ES-I3 (cell line): ENCODE results near the gene ATXN1.
"Not testable (repeated sequence)": the region's sequence is repeated elsewhere in the genome, so short reads cannot be mapped to it uniquely, and the experiment has no call there.

ENCODE experiments used
- H3K36me3 ChIP-seq: 2 replicates; pipeline ENCODE4 v1.6.1; 2013; ENCODE audit warnings: mild to moderate bottlenecking, low read length, control low read depth, moderate library complexity; ENCODE audit not compliant: insufficient read depth
- H3K4me1 ChIP-seq: 2 replicates; pipeline ENCODE4 v1.6.1; 2013; ENCODE audit warnings: mild to moderate bottlenecking, control low read depth, low read length; ENCODE audit not compliant: insufficient read depth
- H3K9ac ChIP-seq: 2 replicates; pipeline ENCODE4 v1.6.1; 2013; ENCODE audit warnings: low read depth, mild to moderate bottlenecking, low read length, moderate library complexity
- H3K9me3 ChIP-seq: 2 replicates; pipeline ENCODE4 v1.6.1; 2013; ENCODE audit warnings: mild to moderate bottlenecking, low read length, moderate library complexity; ENCODE audit not compliant: control insufficient read depth, insufficient read depth

Gene ATXN1

DNA sequence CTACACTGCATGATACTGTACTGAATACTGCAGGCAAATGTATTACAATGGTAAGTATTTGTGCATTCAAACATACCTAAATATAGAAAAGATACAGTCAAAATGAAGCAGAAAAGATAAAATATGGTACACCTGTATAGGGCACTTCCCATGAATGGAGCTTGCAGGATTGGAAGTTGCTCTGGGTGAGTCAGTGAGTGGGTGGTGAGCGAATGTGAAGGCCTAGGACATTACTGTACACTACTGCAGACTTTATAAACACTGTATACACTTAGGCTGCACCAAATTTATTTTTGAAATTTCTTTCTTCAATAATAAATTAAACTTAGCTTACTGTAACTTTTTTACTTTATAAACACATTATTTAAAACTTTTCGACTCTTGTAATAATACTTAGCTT lies 213.1 kb downstream of the ATXN1 start:
- H3K9ac ChIP-seq: no peak overlapping the region
- H3K36me3 ChIP-seq: no peaks in the 10 kb centered on the region
- no peaks in the 10 kb centered on the region for H3K9me3 ChIP-seq
- H3K4me1 ChIP-seq: no peaks in the 10 kb centered on the region; the same call in 1 of the 2 replicates

DNA sequence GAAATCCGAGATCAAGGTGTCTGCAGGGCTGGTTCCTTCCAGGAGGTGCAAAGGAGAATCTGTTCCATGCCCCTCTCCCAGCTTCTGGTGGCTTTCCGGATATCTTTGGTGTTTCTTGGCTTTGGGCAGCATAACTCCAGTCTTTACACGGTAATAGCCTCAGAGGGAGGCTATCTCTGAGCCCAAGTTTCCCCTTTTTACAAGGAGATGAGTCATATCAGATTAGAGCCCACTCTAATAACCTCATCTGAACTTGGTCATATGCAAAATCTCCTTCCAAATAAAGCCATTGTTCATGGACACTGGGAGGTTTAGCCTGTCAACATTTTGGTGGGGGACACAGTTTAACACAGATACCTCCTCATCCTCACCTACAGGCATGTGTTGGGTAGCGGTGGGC lies 213.7 kb downstream of the ATXN1 start:
- Histone ChIP-seq H3K9ac (no peak overlapping the region), H3K36me3 (no peaks in the 10 kb centered on the region)

DNA sequence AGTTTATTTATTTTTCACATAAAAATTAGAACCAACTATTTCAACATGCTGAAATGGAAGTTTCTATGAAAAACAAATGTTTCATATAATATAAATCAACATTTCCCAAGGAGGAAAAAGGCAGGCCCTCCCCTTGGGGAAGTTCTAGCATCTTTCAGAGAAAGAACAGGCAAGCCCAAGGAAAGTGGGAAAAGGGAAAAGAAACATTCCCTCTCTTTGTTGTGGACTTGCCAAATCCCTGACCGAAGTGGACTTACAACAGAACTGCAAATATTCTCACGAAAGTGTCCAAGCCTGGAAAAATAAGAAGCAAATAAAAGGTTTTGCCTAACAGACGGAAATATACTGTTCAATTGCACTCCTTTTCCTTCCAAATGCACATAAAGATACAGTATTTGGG lies 214.4 kb downstream of the ATXN1 start:
- H3K36me3 ChIP-seq: no peaks in the 10 kb centered on the region
- H3K4me1 ChIP-seq: no peaks in the 10 kb centered on the region; the same call in 1 of the 2 replicates
- no peaks in the 10 kb centered on the region for H3K9me3 ChIP-seq
- H3K9ac ChIP-seq: no peak overlapping the region

More for the DNA sequence above, 213.7 kb downstream of the ATXN1 start:
- no peaks in the 10 kb centered on the region for H3K9me3 ChIP-seq
- H3K4me1 ChIP-seq: no peaks in the 10 kb centered on the region; the same call in 1 of the 2 replicates

DNA sequence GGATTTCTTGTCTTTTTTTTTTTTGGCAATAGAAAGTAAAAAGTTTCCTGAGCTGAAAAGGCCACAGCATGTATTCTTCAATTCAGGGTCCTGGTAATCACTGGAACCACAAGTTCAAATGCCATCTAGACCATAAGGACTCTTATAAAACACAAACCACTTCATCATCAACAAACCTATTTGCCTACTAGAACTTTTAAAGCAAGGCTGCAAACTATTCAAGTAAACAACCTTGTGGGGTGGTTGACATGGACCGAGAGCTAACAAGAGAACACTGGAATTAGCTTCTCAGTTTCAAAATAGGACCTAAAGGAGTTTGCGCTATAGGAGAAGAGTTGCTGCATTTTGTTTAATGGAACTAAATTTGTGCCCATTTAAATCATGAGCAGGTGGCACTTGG lies 215.9 kb downstream of the ATXN1 start:
- Histone ChIP-seq H3K4me1 (no peaks in the 10 kb centered on the region; the same call in 1 of the 2 replicates), H3K36me3 (no peaks in the 10 kb centered on the region), H3K9ac (no peak overlapping the region), H3K9me3 (no peaks in the 10 kb centered on the region)

DNA sequence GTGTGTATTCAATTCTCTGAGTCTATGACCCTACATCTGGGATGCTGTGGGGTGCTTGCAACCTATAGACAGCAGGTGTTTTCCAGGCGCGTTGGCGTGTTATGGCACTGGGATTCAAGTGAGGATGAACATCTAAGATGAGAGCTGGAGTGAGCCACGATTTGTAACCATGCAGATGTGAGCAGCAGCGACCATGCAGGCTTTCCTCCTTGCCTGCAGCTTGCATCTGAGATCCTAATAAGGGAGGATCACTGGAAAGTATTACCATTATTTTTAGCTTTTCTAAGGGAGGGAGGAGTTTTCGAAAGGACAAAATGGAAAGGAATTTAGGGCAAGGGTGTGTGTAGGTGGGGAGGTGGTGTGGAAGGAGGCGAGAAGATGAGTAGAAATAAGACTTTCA lies 216.7 kb downstream of the ATXN1 start:
- no peaks in the 10 kb centered on the region for H3K36me3 ChIP-seq
- no peak overlapping the region for H3K9ac ChIP-seq
- H3K9me3 ChIP-seq: no peaks in the 10 kb centered on the region
- peaks cover 4% of the 10 kb centered on the region; the same call in 1 of the 2 replicates for H3K4me1 ChIP-seq

DNA sequence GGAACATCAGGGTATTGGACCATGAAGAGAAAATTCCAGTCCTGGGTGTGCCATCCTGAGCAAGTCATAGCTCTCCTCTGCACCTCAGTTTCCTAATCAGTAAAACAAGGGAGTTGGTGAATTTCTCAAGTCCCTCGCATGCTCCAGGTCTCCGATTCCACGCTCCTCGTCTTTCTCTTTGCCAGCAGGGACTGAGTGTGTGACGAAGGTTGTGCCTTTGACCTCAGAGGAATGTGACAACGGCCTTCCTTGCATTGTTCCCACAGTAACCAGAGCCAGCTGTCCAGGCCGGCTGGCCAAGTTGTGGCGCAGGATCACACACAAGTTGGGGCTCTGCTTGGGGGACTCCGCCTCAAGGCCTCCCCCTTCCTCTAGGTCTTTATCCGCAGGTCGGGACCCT lies 217.3 kb downstream of the ATXN1 start:
- H3K4me1 ChIP-seq: peaks cover 7% of the 10 kb centered on the region; the same call in 1 of the 2 replicates
- H3K9me3 ChIP-seq: no peaks in the 10 kb centered on the region
- H3K9ac ChIP-seq: no peak overlapping the region
- H3K36me3 ChIP-seq: no peaks in the 10 kb centered on the region

DNA sequence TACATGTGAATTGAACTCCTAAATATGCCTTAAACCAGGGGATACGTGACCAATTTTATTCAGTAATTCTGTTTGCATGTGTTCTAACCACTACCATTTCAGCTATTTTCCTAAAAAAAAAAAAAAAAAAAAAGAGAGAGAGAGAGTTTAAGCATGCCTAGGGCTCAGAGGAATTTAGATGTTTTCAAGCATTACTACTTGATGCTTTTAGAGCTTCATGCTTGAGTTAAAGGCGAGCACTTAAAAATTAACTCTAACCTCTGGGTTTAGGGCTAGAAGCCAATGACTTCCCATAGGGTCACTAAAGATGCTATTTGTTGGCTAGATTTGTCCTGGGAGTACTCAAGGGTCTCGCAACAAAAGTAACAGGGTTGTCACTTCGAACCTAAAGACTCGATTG lies 217.7 kb downstream of the ATXN1 start:
- Histone ChIP-seq H3K4me1 (peaks cover 7% of the 10 kb centered on the region; the same call in 1 of the 2 replicates), H3K9me3 (no peaks in the 10 kb centered on the region), H3K9ac (no peak overlapping the region), H3K36me3 (no peaks in the 10 kb centered on the region)

DNA sequence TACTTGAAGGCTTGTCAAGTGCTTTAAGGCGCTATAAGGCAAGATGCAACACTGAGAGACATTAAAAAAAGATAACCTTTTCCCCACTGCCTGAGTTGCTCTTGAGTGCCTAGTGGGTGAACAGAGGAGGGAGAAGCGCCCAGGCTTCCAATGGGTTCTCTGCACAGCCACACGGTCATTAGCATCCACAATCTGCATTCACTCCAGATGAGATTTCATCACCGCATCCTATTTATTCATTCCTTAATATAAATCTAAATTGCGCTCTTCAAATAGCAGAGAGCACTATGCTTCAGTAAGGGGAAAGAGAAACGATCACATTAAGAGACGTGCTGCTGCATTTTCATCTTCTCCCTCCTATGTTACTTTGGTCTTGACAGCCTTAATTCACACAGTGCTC lies 219.2 kb downstream of the ATXN1 start:
- Histone ChIP-seq H3K9ac (no peak overlapping the region), H3K4me1 (peaks cover 7% of the 10 kb centered on the region; the same call in 1 of the 2 replicates), H3K9me3 (no peaks in the 10 kb centered on the region), H3K36me3 (no peaks in the 10 kb centered on the region)

DNA sequence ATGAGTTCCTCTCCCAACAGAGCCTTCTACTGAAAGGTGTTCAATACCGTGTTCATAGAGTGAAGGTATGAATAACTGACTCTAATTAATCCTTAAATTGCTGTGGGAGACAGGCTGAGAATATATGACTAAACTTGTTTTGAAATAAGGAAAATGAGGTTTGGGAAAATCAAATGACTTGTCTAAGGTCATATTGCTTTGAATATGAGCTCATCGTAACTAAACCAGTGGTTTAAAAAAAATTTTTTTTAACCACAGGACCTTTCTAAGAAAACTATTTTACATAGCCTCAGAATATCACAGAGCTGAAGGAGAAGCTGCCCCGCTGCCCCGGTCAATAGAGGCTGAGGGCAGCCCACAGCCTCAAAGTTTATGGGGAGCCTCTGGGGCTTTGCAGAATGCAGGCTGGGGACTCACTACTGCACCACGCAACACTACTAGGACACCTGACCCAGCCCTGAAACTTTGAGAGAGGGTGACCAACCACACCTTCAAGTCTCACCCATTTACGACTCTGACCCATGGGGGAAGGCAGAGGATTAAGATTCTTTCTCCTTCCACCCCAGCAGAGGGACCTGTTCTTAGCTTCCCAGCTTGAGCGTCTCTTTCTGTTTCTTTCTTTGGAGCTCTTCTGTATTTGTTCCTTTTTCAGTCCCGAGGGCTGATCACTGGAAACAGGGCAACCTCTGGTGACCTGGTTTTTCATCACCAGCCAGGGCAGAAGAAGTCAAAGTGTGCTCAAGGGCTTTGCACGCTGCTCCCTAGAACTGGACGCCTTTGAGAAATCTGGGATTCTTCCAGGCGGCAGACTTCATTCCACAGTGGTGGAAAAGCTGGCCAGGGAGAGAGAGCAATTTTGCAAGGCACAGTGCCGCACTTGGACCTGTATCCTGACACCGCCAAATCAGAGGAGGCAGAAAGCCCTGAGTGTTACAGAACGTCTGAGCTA lies 220.2 kb downstream of the ATXN1 start:
- H3K9me3 ChIP-seq: no peaks in the 10 kb centered on the region
- no peak overlapping the region for H3K9ac ChIP-seq
- no peaks in the 10 kb centered on the region for H3K36me3 ChIP-seq
- H3K4me1 ChIP-seq: peaks cover 7% of the 10 kb centered on the region; the same call in 1 of the 2 replicates

DNA sequence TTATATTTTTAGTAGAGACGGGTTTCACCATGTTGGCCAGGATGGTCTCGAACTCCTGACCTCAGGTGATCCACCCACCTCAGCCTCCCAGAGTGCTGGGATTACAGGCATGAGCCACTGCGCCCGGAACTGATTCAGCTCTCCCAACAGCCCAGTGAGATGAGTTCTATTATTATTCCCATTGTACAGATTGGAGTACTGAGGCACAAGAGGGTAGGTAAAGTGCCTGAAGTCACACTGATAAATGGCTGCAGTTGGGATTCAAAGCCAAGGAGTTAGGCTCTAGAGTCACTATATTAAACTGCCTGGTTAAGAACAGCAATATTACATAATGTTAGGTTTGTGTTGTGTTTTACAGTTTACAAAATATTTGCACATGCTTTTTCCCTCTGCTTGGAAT lies 220.9 kb downstream of the ATXN1 start:
- not testable (repeated sequence) for H3K9ac ChIP-seq, H3K4me1 ChIP-seq, H3K36me3 ChIP-seq

DNA sequence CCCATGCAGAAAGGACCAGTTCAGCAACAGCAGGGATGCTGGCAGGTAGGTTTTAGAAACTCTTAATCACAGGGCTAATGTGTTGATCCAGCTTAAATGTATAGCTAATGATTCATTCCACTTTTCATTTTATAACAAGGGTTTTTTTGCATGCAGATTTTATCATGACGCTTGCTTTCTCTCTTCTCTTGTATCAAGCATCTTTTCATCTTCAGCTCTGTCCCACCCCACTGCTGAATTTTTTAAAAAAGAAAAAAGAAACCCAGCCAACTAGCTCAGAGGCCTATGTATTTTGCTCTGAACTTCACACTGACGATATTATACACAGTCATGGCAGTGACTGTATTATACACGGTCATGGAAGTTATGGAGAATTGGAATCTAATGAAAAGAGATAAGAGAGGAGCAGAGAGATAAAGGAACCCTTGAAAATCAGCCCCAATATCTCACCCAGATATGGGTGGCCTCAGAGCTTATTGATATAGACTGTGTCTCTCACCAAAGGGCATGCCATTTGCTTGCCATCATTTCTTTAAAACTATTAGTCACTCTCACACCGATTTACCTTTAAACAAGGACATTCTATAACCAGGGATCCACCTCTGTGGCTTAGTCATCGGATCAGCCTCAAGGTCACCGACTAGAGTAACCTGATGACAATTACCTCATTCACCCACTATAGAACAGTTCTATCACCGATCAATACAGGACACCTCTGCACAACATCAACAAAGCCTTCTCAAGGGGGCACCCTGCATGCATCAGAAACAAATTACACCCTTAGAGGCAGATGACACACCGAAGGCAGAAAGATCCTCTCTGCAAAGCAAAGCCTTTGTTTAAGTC lies 222.0 kb downstream of the ATXN1 start:
- no peaks in the 10 kb centered on the region for H3K36me3 ChIP-seq
- H3K9ac ChIP-seq: no peak overlapping the region
- H3K4me1 ChIP-seq: peaks cover 7% of the 10 kb centered on the region; the same call in 1 of the 2 replicates
- no peaks in the 10 kb centered on the region for H3K9me3 ChIP-seq

More for the DNA sequence above, 220.9 kb downstream of the ATXN1 start:
- not testable (repeated sequence) for H3K9me3 ChIP-seq

DNA sequence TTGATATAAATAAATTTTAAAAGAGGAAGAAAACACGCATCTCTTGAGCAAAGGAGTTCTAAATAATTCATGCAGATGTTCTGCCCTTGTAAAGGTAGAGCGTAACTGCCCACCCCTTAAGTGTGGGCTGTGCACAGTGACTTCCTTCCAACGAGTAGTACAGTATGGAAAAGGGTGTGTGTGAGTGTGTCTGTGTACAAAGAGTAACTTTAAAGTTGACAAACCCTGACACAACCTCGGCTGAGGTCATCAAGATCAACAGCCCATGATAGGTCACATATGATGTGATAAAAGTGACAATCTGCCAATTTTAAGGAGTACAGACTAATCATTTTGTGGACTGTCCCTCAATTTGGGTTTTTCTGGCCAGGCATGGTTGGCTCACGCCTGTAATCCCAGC lies 225.7 kb downstream of the ATXN1 start:
- Histone ChIP-seq H3K9ac (no peak overlapping the region), H3K36me3 (no peaks in the 10 kb centered on the region), H3K4me1 (peaks cover 26% of the 10 kb centered on the region), H3K9me3 (no peaks in the 10 kb centered on the region)

DNA sequence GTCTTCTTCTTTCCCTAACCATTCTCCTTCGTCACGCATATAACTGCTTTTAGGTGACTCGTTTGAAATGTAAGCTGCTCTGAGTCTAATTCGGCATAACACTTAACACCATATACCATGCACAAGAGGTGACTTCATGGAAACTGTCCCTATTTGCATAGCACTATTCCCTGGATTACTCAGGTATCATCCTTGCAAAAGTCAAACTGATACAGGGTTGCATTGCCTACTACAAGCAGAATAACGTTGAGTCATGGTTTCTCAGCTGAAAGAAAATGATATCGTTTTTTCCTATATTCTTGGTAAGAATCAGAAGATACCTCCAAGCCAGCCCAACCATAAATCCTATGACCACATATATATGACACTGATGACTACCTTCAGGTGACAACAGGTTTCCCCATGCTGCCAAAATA lies 227.5 kb downstream of the ATXN1 start:
- Histone ChIP-seq H3K9me3 (no peaks in the 10 kb centered on the region), H3K4me1 (peaks cover 19% of the 10 kb centered on the region), H3K9ac (no peak overlapping the region), H3K36me3 (no peaks in the 10 kb centered on the region)

DNA sequence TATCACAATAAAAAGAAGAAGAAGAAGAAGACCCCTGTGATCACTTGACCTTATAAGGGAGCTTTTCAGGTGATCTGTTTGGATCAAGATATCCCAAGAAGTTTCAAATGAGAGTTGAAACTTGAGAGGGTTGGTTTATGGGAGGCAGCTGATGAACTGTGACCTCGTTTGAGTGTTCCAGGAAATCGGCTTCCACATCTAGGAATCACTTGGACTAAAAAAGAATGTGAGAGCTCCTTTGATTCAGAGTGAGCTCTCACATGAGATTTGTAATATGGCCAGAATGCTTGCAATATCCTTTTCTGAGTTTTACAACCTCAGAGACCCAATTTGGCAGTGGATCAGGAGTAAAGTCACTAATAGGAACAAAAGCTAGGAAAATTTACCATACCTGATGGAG lies 228.1 kb downstream of the ATXN1 start:
- peaks cover 19% of the 10 kb centered on the region for H3K4me1 ChIP-seq
- no peak overlapping the region for H3K9ac ChIP-seq
- H3K36me3 ChIP-seq: no peaks in the 10 kb centered on the region
- H3K9me3 ChIP-seq: no peaks in the 10 kb centered on the region
